Stimulated activated CD4-positive, alpha-beta T cell treated with anti-CD3 and anti-CD28 coated beads, Interleukin-12 subunit alpha, Interleukin-12 subunit beta, amount 100 ng/mL, for 48 hours (primary cell): ENCODE data around the gene ZNF581.

ENCODE experiments used
- DNase-seq, 3 donors: peaks; one replicate each; pipeline ENCODE4 v3.0.0-alpha.2; 2020; ENCODE audit warnings: low read depth in 2 of 3, low spot score in 1 of 3

The ZNF581 gene

GRCh38 chr19:55678121-55678671 lies 34.7 kb downstream of the ZNF581 start:
- no peak for DNase-seq

DNA sequence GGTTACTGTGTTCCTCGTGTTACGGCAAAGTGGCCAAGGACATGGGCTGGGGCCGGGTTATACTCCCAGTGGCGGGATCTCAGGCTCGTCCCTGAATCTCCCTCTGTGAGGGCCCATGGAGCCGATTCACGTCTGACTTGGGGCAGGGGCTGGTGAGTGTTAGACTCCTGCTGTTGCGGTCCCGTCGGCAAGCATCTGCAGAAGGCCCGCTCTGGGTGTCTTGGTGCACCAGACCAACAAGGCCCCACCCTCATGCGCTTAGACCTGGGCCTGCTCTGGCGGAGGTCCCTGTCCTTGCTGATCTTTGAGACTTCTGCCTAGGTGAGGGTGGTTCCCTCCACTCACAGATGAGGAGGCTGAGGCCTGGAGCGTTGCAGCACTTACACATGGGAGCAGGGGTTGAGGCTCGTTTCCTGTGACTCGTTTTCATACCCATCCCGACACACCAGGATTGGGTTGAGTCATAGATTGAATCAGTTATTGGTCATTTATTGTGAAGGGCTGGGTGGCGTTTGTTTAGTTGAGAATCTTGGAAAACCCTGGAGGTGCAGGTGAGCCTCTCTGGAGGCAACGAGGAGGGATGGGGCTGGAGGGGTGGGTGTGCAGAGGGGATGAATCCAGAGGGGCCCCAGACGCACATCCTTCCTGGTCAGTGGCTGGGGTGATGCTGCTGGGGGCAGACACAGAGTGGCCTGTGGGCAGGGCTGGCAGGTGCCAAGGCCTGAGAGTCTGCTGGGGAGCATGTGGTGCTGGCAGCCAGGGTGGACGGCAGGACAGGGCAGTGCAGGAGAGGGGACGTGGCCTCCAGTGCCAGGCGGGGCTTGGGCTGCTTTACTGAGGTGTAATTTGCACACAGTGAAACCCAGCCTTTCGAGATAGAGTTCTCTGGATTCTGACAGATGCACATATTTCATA lies 36.2 kb downstream of the ZNF581 start:
- DNase-seq = no peak

- DNase-seq = no peak
Observed at GRCh38 chr19:55680339-55681130, 37.1 kb downstream of the ZNF581 start.

DNA sequence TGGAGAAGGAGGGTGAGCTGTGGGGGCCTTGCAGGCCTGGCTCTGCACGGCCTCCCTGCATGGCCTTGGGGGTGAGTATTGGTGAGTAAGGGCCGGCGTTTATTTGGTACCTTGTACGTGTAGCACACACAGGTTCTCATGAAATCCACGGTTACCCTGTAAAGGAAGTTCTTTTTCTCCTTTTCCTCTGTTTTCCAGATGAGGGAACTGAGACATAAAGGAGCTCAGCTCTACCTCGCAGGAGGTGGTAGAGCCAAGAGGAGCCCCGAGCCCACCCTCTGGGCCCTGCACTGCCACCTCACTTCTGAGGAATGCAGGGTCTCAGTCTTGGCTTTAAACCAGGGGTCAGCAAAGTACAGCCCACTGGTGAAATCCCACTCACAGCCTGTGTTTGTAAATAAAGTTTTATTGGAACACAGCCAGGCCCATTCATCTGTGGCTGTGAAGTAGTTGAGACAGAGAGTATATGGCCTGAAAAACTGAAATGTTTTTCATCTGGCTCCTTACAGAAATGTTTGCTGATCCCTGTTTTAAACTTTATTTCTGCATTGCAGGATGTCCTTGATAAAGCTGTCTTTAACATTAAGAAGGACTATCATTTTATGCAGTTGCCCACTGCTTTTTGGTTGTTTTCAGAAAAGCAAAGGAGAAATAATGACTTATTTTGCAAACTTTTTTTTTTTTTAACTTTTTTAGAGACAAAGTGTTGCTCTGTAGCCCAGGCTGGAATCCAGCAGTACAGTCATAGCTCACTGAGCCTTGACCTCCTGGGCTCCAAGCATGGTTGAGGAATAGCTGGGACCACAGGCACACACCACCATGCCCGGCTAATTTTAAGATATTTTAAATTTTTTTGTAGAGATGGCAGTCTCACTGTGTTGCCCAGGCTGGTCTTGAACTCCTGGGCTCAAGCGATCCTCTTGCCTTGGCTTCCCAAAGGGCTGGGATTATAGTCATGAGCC lies 38.0 kb downstream of the ZNF581 start:
- DNase-seq = no peak

DNA sequence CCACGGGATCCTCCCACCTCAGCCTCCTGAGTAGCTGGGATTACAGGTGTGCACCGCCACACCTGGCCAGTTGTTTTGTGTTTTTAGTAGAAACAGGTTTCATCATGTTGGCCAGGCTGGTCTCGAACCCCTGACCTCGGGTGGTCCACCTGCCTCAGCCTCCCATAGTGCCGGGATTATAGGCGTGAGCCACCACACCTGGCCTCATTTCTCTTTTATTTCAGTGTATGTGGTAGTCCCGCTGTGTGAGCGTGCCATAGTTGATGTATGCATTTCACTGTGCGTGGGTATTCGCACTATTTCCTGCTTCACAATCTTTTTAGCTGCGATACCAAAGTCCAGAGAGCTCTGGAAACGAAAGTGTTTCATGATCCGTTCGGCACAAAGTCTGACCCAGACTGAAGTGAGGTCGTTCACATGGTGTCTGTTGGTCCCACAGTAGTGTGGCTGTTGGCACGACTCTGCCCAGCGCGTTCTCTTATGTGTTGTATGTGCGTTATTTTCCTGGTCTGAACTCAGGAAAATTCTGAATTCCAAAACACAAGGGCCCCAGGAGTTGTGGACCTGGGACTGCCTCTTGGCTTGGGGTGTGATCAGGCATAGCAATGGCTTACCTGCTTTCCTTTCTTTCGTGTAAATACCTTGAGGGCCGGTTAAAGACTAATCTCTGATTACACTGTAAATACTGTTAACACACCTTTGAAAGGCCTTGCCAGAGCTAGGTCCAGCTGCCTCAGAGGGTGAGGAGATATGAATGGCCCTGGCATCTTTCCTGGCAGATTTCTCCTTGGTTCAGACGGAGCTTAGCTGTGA lies 40.2 kb downstream of the ZNF581 start:
- no peak for DNase-seq

DNA sequence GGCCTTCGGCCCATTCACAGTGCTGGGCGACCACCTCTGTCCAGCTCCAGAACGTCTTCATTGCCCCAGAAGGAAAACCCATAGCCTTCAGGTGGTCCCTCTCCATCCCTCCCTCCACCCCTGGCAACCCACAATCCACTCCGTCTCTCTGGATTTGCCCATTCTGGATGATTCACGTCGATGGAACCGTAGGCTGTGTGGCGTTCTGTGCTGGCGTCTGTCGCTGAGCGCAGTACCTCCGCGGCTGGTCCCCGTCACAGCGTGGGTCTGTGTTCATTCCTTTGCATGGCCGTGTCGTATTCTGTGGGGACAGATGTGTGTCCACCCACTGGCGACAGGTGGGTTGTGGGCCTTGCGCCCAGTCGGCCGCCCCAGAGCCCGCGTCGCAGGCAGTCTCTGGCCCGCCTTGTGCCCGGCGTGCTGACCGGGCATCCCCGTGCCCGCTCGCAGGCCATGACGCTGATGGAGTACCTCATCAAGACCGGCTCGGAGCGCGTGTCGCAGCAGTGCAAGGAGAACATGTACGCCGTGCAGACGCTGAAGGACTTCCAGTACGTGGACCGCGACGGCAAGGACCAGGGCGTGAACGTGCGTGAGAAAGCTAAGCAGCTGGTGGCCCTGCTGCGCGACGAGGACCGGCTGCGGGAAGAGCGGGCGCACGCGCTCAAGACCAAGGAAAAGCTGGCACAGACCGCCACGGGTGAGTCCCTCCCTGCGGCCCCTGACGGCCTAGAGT lies 41.7 kb downstream of the ZNF581 start:
- no peak for DNase-seq

DNA sequence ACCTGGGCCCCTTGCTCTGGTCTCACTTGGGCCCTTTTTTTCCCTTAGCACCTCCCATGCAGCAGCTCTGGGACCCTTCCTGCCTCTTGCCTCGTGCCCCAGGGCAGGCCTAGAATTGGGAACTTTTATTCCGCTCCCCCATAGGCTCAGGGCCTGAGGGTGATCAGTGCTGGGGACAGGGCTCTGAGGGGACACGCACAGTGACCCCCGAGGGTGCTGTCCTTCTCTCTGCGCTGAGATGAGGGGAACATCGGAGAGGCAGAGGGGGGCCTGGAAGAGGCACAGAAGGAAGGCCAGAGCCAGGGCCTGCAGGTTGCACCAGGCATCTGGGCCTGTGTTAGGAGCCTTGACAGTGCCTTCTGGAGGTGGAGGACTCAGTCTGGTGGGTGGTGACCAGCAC lies 42.3 kb downstream of the ZNF581 start:
- DNase-seq = no peak

DNA sequence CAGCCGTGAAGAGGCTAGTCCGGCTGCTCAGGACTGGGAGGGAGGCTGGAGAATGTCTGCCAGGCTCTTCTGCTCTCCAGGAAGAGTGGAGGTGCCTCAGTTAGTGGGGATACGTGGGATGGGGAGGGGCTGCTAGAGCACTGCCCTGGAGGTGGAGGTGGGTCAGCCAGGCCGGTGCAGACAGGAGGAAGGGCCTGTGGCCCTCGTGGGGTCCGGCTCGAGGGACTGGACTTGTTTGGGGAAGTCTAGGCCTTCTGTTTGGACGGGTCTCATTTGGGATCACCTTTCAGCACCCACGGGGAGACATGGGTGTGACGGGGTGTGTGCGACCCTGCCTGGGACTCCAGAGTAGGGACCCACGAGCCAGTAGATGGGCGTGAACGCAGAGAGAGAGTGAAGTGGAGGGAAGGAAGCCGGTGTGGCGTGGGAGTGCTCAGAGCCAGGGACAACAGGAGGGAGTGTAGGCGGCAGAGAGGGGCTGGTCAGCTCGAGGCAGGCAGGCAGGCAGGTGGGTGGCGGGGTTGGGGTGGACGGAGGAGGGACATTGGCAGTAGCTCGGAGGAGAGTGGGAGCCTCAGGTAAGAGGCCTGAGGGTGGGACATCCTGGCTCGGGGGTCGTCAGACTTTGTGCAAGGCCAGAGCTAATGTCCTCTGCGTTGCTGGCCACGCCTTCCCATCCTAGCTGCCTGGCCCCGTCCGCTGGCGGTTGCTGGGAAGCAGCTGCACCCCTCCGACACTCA lies 43.0 kb downstream of the ZNF581 start:
- no peak for DNase-seq

DNA sequence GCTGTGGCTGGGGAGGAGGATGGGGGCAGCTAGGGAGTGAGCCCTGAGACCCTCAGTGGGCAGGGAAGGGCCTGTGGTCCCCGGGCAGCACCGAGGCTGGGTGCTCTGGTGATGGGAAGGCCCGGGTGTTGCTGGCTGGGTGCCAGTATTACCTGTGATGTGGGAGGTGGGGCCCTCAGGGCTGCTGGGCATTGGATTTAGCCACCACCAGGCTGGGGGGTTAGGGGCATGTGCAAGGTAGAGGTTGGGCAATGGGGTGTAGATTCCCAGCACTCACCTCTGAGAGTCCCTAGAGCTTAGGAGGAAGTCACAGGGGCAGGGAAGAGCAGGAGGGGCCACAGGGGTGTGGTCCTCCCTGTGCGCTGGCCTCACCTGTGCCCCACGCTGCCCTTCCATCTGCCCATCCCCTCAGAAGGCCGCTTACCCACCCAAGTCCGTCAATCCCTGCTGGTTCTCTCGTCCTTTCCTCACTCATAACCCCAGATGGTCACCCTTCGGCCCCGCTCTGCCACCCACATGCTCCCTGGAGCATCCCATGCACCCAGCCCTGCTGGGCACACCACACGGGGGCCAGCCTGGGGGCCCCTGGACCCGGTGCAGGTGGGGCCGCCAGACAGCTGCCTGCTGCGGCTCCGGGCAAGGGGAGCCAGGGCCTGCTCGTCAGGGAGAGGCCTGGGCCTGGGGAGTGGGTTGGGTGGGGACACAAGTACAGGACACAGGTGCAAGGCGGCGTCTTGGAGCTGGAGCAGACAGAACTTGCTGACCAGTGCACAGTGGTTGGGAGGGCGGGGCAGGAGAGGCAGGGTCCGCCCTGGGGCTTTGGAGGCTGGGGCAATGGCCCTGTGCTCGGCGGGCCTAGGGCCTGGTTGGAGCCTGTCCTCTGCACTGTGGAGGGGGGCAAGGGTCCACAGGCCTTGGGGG lies 44.1 kb downstream of the ZNF581 start:
- no peak for DNase-seq

DNA sequence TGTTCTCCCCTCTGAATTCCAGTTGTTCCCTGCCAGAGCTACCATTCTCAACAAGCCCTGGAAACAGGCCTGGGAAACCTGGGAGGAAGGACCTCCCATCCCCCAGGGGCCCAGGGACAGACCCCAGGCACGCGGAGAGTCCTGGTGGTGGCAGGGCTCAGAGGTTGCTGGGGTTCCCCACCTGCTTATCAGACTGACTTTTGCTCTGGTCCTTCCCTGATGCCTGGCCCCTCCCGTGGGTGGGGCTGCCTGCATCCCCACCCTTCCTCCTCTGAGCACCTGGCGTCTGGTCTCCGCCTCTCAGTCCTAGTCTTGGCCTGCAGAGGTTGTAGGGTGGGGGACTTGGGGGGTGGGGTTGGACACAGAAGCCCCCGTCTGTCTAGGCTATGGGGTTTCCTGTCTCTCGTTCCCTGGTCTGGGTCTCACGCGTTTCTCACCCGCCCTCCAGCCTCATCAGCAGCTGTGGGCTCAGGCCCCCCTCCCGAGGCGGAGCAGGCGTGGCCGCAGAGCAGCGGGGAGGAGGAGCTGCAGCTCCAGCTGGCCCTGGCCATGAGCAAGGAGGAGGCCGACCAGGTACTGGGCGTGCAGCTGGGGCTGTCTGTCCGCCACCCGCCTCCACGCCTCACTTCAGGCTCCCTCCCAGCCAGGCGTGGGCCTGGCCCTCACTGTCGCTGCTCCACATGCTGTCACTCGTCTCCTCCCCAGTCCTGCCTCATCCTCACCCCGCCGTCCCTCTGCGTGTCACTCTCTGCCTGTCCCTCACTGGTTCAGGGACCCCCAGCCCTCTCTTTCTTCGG lies 45.2 kb downstream of the ZNF581 start:
- no peak for DNase-seq

GRCh38 chr19:55689411-55690108 lies 46.1 kb downstream of the ZNF581 start:
- no peak for DNase-seq

DNA sequence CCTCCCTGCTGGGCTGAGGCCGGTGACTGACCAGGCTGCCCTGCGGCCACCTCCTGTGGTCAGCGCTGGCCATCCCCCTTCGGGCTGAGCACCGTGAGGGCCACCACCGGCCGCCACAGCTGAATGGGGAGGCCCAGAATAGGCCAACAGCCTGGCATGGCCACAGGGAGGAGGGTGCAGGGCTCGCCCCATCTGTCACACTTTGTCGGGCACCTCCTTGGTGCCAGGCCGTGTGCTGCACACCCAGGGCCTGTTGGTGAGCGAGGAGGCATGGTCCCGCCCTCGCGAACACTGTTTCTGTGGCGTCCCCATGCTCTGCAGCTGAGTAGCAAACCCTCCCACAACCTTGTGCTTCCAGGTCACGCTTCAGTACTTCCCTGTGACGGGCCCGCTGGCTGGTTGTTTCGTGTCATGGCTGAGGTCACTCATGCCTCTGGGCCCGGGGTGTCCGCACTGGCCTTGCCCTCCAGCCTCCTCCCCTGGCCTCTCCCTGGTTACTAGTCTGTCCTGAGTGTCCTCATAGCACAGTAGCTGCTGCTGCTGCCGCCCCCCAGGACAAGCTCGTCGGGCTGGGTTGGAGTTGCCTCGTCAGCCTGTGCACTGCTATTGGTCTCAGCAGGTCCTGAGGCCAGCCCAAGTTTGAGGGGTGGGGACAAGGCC lies 46.8 kb downstream of the ZNF581 start:
- DNase-seq = no peak

DNA sequence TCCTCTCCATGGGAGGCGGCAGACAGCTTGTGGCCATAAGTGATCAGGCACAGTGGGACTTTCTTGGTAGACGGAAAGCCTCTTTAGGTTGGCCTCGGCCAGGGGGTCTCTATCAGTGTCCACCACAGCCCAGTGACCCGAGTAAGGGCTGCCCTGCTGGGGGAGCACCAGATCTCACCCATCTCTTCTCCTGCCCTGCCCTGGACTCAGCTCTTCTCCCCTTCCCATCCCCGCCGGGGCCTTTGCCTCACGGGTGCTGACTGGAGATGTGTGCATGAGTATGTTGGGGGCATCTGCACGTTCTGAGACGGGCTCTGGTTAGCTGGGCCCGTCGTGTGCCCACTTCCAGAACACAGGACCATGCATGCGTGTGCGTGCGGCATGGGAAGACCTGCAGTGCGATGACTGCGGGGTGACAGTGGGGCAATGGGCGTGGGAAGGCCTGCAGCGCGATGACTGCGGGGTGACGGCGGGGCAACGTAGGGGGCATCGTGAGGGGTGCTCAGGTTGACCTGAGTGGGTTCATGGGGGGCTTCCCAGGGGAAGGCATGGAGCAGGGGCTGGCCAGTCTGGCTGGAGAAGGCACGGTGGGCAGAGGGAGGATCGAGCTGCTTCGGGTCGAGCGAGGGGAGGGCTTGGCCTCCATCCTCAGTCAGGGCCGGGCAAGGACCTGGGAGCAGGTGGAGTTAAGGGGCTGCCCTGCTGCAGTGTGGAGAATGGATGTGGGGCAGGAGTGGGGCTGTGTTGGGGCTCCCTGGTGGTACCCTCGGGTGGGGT lies 47.5 kb downstream of the ZNF581 start:
- no peak for DNase-seq

GRCh38 chr19:55691561-55692481 lies 48.4 kb downstream of the ZNF581 start:
- no peak for DNase-seq
